Right lung (tissue), 5 donors: ENCODE measurements around the gene RGS2. TPM values are rescaled to one million over a fixed set of nuclear protein-coding genes. Genes with fewer than 3 reads are reported as not detected.

ENCODE experiments used
- DNase-seq, 2 donors: peaks; one replicate each; pipeline ENCODE4 v3.0.0-alpha.2; 2013
- polyA plus RNA-seq, 5 donors: library from polyadenylated mRNA; unstranded; fragments of 120-200 nt; gene quantifications; one replicate each; pipeline versions ENCODE4 v1.2.1 to v1.2.3, GENCODE V29; 2013; ENCODE audit warnings: inconsistent platforms in 1 of 5, low replicate concordance in 1 of 5; ENCODE audit not compliant: insufficient read length in 5 of 5, insufficient read depth in 1 of 5

The RGS2 gene
- polyA plus RNA-seq, 5 donors = 91.6 to 200 (median 156) TPM

GRCh38 chr1:192826791-192827546 lies 18.1 kb downstream of the RGS2 start:
- DNase-seq = no peak

DNA sequence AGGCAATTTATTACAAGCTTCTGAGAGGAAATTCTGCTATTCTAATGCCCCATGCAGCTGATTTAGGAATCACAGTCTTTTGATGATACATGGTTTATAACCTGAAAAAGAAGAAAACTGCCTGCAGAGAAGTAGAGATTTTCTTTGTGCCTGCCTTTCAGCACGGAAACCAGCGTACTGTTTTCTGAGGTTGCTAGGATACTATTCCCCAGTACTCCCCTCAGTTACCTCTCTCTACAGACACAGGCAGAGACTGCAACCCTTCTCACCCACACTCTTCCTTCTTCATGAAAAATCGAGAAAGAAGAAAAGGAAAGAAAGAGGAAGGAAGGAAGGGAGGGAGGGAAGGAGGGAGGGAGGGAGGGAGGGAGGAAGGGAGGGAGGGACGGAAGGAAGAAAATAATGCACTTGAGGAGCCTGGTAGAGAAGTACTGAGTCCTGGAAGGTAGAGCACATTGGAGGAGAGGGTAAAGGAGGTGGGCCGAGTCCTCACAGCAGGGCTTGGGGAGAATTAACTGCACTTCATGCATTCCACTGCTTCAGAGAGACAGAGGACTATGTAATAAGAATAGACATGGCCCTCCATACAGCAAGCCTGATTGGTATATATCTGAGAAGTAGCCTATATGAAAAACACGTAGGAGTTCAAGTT lies 21.9 kb downstream of the RGS2 start:
- no peak for DNase-seq

DNA sequence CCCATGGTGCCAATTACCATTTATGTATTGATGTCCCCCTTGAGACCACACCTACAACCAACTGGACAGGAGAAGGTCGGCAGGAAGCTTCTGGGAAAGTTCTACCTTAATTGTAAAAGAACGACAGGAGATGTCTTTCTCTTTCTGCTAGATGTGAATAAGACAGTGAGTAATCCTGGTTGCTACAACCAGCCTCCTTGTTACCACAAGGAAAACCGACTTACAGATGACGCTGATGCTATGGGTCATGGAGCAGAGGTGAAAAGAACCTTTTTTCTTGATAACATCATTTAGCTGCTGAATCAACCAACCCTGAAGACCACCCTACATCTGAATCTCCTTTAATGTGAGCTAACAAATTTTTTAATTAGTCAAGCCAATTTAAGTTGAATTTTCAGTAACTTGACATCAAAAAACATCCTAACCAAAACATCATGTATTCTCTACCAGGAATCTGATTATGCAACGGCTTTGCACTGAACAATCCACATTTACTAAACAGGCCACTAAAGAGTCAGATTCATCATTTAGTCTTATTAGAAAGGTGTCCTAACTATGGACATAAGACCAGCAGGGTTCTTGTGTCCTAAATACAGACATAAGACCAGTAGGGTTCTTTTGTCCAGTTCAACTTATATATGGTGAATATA lies 23.0 kb downstream of the RGS2 start:
- DNase-seq = no peak

GRCh38 chr1:192832492-192832891 lies 23.7 kb downstream of the RGS2 start:
- no peak for DNase-seq

DNA sequence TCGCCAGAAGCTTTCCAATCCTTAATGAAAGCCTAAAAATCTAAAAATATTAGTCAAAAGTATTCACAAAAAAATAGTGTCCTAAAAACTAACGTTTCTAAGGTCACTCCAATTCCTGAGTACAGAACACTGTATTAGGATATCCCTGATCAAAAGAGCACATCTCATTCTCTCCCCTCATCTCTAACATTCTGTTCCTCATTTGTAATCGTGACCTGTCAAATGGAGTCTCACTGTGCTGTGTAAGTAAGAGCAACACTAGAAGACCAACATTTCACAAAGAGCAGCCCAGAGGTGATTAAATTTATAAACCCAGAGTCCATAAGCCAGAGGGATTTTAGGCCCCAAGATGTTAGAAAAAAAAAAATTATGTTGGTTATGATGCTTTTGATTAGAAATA lies 26.3 kb downstream of the RGS2 start:
- no peak for DNase-seq

DNA sequence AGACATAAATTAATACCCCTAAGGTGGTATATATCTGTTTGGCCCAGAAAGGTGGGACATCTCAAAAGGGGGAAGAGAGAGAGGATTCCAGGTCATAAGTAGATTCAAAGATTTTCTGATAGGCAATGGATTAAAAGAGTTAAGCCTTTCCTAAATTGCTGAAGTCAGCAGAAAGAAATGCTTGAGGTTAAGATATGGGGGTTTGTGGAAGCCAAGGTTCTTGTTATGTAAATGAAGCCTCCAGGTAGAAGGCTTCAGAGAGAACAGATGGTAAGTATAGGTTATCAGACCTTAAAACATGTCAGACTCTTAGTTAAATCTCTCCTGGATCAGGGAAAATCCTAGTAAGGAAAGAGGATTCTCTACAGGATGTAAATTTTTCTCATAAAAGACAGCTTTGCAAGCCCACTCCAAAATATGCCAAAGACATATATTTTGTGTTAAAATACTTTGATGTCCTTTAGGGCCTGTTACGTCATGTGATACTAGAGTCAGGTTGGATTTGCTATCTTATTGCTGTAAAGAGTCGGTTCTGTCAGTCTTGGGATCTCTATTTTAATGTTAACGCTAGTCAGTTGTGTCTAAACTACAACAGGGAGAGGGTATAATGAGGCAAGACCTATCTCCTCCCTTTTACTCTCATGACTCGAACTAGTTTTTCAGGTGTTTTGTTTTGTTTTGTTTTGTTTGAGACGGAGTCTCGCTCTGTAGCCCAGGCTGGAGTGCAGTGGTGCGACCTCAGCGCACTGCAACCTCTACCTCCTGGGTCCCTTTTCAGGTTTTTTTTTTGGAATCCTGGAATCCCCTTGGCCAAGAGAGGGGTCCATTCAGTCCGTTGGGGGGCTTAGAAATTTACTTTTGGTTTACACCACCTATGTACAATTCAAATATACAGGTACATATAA lies 30.6 kb downstream of the RGS2 start:
- no peak for DNase-seq

DNA sequence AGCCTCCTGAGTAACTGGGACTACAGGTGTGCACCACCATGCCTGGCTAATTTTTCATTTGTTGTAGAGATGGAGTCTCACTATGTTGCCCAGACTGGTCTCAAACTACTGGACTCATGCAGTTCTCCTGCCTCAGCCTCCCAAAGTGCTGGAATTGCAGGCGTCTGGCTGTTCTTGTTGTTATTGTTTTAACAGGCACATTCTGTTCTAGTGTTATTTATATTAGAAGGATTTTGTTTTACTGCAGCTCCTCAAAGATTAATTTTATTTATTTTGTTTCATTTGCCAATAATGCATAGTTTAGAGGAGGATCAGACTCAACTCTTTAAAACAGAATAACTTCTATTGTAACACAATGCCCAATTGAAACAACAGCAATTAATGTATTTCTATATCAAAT lies 35.5 kb downstream of the RGS2 start:
- no peak for DNase-seq

- no peak for DNase-seq
Observed at GRCh38 chr1:192846950-192847349, 38.1 kb downstream of the RGS2 start.

GRCh38 chr1:192849011-192849410 lies 40.2 kb downstream of the RGS2 start:
- no peak for DNase-seq

- no peak for DNase-seq
Observed at GRCh38 chr1:192849442-192849841, 40.6 kb downstream of the RGS2 start.

DNA sequence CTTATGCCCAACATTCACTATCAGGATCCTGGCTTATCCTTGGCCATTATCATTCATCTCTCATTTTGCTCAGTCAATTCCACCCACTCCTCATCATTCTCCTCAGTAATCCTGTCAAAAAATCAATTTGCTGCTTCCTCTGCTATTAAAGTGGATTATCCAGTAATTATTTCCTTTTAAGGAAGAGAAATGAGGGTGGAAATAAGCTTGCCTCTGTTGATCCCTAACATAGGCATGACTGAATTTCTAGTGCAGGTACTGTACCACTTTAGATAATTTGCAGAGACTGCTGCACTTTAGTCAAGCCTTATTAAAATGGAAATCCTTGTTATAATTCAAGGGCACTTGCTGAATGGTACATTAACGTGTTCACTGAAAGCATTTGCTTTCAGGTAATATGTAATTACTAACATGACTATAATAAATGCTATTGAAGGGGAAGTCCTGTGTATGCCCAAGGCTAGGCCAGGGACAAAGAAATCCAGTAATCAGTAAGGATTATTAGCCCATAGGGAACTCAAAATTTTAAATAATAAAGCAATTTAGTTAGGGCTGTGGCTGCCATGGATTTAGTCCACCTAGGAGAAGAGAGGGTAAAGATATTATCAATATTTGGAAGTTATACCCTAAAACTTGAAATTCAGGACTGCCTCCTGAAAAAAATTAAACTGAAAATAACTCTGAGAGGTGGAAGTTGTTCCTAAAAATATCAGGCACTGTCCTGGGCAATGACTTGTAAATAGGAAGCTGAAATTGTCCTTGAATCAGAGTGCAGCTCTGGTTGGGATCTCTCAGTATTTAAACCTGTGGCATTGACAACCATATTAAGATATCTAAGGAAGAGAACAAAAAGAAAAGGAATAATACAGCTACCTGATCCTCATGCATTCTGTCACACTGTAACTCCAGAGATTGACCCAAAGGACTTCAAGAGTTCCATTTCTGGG lies 43.4 kb downstream of the RGS2 start:
- no peak for DNase-seq

GRCh38 chr1:192858456-192858855 lies 49.6 kb downstream of the RGS2 start:
- DNase-seq = no peak

GRCh38 chr1:192859808-192860207 lies 51.0 kb downstream of the RGS2 start:
- DNase-seq = no peak

DNA sequence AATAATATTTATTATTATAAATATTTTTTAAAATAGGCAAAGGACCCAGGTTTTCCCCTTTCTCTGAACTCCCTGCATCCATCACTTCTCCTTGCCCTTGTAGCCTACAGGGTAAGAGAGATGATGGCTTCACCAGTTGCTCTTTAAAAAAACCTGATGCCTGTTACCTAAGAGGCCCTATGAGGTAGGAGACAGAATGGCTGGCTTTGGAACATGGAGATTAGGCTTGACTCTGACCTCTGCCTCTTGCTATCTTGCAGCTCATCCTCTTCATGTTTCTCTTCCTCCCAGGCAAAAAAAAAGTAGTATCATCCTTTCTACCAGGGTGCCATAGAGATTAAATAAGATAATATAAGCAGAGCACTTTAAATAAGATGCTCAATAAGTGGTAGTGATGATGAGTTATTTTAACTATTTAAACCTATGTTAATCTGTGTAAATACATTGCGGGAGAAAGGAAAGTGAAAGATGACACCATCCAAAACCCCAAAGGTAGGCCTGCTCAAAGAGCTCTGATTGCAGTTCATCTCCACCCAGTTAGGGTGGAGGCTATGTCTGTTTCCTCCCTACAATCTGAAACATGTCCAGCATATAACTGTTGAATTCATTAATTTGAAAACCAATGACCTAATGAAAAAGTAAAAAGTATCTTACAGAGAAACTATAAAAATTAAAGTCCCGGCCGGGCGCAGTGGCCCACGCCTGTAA lies 51.8 kb downstream of the RGS2 start:
- no peak for DNase-seq

DNA sequence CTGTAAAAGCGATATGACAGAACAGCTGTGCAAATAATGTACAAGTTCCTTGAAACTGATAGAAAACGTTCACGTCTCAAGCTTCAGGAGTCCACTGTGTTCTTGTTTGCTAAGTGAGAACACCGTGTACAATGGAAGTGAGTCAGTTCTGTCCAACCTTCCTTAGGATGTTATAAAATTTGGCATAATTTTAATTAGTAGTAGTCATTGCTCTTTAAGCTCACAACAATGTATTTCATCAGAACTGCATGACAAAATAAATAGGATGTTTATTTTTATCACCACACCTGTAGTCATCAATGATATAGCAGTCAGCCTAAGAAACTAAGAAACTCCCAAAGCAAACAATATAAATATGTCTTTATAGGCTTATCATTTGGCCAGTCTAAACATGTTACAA lies 53.0 kb downstream of the RGS2 start:
- DNase-seq = no peak

Other genes starting within 250 kb of the RGS2 start
- gene RGS1, start 233.3 kb upstream of the RGS2 start, polyA plus RNA-seq = 1 to 10 TPM in 4 of 5 donors, under 1 TPM in 1; 0.89 to 5.7 (median 4.9) TPM
- 1 to 10 TPM; 1.4 to 4.7 (median 3.2) TPM for gene RGS13, start 172.9 kb upstream of the RGS2 start, polyA plus RNA-seq